ES-I3 (cell line): ENCODE results near the gene IGFBP2.

Experiments used
- H3K36me3 ChIP-seq: 2 replicates; pipeline ENCODE4 v1.6.1; 2013; ENCODE audit warnings: mild to moderate bottlenecking, low read length, control low read depth, moderate library complexity; ENCODE audit not compliant: insufficient read depth
- H3K4me1 ChIP-seq: 2 replicates; pipeline ENCODE4 v1.6.1; 2013; ENCODE audit warnings: mild to moderate bottlenecking, control low read depth, low read length; ENCODE audit not compliant: insufficient read depth
- H3K9ac ChIP-seq: 2 replicates; pipeline ENCODE4 v1.6.1; 2013; ENCODE audit warnings: low read depth, mild to moderate bottlenecking, low read length, moderate library complexity
- H3K9me3 ChIP-seq: 2 replicates; pipeline ENCODE4 v1.6.1; 2013; ENCODE audit warnings: mild to moderate bottlenecking, low read length, moderate library complexity; ENCODE audit not compliant: control insufficient read depth, insufficient read depth

Gene IGFBP2

DNA sequence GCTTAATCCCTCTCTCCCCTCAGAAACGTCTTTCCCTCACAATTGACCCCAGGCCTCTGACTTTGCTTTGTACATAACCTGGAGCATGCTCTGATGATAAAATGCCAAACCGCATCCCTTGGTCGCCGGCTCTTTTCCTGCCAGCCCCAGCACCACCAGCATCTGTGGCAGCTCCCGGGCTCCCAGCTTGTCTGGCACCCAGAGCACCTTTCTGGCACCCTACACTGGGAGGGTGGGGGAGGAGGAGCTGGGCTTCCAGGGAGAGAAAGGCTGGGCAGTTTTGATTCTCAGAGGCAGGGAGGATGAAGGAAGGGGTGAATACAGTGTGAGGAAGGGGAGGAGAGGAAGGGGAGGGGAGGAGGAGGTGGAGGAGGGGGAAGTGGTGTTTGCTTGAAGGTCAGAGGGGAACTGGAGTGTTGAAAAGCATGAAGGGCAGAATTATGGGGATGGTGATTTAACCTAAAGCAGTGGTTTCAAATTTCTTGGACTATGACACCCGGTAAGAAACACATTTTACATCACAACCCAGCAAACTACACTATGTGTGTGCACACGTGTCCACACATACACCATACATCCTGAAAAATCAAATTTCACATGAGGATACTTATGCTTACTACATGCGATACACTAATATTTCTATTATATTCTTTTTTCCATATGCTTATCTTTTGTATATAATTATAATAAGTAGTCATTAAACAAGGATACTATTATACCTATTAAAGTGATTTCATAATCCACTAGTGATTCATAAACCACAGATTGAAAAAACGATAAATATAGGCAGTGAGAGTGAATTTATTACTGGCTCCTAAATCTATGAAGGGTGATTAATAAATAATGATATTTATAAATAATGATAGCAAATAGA lies 30.0 kb upstream of the IGFBP2 start:
- Histone ChIP-seq H3K4me1 (peaks cover 8% of the 10 kb centered on the region), H3K9me3 (no peaks in the 10 kb centered on the region), H3K9ac (no peak overlapping the region), H3K36me3 (no peaks in the 10 kb centered on the region)

DNA sequence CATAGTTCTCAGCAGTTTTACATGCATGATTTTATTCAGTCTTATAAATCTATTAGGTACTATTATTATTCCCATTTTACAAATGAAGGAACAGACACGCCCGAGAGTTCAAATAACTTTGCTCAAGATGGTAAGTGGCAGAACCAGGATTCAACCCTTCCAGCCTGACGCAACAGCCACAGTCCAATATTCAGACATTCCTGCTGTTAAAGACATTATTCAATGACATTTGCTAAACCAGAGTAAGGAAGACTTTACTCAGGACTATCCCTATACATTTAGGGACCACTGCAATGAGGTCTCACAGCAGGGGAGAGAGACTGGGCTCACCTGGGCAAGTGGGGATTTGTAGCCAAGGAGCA lies 29.4 kb upstream of the IGFBP2 start:
- H3K9ac ChIP-seq: no peak overlapping the region
- peaks cover 8% of the 10 kb centered on the region for H3K4me1 ChIP-seq
- no peaks in the 10 kb centered on the region for H3K36me3 ChIP-seq
- H3K9me3 ChIP-seq: no peaks in the 10 kb centered on the region

DNA sequence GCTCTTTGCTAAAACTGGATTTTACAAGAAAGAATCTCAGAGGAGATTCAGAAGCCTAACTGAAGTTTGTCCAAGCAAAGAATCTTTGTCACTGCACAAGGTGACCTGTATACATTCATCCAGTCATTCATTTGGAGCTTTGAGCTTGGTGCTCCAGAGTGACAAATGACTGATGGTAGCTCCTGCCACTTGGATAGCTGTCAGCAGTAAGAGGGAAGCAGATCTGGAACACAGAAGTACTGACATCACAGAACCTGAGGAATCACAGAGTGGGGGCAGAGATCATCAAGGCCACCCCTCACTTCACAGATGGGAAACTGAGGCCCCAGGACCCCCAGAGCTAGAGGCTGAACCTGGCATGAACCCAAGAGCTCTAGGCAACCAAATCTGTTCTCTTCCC lies 28.8 kb upstream of the IGFBP2 start:
- H3K4me1 ChIP-seq: peaks cover 8% of the 10 kb centered on the region
- H3K9ac ChIP-seq: no peak overlapping the region
- H3K9me3 ChIP-seq: no peaks in the 10 kb centered on the region
- no peaks in the 10 kb centered on the region for H3K36me3 ChIP-seq

DNA sequence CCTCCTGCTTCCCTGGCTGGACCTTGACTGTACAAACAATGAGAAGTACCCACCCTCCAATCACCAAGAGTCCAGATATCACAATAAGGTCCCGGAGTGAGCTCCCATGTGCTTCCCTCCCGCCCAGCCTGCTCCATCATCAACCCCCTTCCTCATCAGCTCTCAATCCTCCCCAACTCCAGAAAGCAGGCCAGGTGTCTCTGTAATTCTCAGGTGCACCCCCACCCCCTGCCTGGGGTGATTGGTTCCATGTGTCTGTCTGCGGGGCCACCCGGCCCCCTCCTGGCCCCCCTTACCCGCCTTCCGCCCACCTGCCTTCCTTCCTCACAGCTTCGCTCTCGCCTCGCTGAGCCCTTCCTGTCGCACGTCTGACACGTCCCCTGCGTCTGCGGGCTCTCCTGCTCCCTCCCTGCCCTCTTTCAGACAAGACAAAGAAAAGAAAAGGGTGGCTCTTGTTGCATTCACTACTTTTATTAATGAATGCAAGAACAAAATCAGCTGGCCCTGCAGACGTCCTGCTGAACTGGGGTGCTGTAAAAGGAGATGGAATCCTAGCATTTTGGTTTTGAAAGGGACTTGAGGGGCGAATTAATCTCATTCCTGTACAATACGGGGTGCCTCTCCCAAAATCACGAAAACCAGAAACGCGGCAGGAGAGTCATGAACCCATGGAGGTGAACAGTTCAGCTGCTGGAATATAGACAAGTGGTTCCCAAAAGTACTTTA lies 26.5 kb upstream of the IGFBP2 start:
- no peaks in the 10 kb centered on the region for H3K36me3 ChIP-seq
- no peaks in the 10 kb centered on the region for H3K9me3 ChIP-seq
- H3K9ac ChIP-seq: peak overlapping the region; percentile 54
- H3K4me1 ChIP-seq: peaks cover 8% of the 10 kb centered on the region

DNA sequence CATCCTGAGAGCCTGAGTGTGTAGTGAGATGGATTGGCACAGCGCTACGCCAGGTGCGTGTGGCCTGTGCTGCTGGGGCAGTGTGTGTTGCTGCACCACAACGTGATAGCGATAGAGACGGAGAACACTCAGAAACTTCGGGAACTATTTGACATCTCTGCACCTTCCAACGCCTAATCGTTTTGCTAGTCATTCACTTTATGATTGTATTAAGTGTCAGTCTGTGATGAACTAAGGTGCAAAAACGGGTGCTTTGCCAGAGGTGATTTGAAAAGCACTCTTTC lies 26.0 kb upstream of the IGFBP2 start:
- H3K9ac ChIP-seq: no peak overlapping the region
- peaks cover 8% of the 10 kb centered on the region for H3K4me1 ChIP-seq
- H3K9me3 ChIP-seq: no peaks in the 10 kb centered on the region
- no peaks in the 10 kb centered on the region for H3K36me3 ChIP-seq

DNA sequence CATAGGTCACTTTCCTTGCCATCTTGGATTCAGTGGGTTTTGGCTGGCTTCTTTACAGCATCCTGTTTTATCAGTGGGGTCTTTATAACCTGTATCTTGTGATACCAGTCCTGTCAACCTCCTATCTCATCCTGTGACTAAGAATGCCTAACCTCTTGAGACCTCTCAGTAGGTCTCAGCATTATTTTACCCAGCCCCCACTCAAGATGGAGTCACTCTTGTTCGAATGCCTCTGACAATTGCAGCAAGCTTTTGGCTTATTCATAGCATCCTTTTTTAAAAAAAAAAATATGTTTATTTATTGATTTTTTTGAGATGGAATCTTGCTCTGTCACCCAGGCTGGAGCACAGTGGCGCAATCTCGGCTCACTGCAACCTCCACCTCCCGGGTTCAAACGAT lies 24.7 kb upstream of the IGFBP2 start:
- H3K9ac ChIP-seq: no peak overlapping the region
- H3K9me3 ChIP-seq: no peaks in the 10 kb centered on the region
- no peaks in the 10 kb centered on the region for H3K36me3 ChIP-seq
- H3K4me1 ChIP-seq: peaks cover 8% of the 10 kb centered on the region; the same call in 1 of the 2 replicates

DNA sequence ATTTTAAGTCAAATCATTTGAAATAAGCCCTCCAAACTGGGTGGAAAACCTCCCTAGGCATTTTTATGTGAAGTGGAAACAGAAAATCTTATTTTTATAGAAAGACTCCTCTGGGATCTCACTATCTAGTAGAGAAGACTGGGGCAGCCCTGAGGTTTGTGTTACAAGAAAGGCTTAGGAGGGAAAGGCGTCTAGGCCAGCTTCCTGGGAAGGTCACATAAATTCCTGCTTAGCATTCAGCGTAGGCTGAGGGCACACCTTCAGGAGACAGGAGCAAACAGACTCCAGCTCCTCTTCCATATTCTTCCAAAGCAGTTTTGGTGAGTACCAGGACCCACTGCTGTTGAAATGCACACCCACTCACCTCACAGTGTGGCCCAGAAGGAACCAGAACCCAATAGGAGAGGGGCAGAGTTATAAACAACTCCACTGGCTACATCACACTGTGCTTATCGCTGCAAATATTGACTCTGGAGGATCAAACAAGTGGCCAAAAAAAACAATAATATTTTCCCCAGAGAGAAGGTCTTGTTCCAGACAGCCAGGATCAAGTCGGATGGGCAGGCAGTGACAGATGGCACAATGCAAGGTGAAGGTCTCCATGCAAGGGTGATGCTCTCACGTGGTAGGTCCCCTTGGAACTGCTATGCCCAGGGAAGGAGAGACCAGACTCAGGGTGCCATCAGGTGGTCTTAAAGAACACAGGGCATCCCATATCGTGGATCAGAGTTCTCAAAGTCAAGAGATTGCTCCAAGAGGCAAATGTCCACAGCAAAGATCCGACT lies 17.7 kb upstream of the IGFBP2 start:
- H3K9ac ChIP-seq: no peak overlapping the region
- H3K9me3 ChIP-seq: no peaks in the 10 kb centered on the region
- peaks cover 18% of the 10 kb centered on the region for H3K4me1 ChIP-seq
- H3K36me3 ChIP-seq: no peaks in the 10 kb centered on the region

DNA sequence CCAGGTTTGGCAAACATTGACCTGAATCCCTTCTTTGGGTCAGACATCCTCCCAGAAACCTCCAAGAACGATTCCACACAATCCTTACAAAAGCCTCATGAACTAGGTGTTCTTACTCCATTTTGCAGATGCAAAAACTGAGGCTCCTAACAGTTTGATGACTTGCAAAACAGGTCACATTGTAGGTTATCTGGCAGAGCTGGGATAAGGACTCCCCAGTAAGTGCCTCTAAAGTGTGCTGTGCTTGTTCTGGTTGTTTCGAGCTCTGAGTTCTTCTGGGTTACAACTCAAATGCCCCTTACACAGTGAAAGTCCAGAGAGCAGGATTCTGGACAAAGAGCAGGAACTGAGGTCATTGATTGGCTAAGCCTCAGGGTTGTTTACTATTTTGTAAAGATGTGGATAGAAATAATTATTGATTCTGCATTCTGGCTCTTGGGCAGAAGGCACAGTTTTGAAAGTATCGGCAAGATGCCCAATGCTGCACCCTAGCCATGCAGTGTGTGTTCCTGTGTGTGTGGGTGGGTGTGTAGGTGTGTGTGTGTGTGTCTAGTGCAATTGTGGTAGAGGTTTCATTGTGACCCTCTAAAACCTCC lies 17.0 kb upstream of the IGFBP2 start:
- H3K36me3 ChIP-seq: no peaks in the 10 kb centered on the region
- H3K4me1 ChIP-seq: peaks cover 18% of the 10 kb centered on the region
- H3K9ac ChIP-seq: no peak overlapping the region
- no peaks in the 10 kb centered on the region for H3K9me3 ChIP-seq

DNA sequence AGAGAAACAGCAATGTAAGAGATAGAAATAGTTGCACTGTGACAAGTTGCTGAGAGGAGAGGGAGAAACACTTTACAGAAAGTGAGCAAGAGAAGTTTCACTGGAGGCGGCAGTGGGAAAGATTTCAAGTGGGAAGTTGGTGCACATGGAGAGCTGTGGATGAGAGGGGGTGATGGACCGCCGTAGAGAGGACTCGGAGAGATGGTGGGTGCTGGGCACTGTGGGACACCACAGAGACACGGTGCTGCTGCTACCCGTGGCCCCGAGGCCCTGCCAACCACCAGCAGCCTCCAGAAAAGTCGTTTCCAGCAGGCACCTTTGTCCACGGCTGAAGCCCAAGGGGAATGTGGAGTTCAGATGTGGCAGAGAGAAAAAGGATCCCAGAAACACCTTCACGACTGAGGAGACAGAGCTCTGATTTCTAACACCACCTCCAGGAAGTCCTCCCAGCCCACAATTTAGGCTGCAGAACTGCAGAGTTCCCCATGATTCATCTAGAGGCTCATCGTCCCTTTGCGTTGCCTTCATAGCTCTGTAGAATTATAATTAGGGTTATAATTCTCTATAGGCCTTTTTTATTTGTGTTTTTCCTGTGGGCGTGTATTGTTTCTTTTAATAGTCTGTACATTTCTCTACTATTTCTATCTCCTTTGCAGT lies 15.9 kb upstream of the IGFBP2 start:
- Histone ChIP-seq H3K9me3 (no peaks in the 10 kb centered on the region), H3K36me3 (no peaks in the 10 kb centered on the region), H3K4me1 (peaks cover 18% of the 10 kb centered on the region), H3K9ac (no peak overlapping the region)

DNA sequence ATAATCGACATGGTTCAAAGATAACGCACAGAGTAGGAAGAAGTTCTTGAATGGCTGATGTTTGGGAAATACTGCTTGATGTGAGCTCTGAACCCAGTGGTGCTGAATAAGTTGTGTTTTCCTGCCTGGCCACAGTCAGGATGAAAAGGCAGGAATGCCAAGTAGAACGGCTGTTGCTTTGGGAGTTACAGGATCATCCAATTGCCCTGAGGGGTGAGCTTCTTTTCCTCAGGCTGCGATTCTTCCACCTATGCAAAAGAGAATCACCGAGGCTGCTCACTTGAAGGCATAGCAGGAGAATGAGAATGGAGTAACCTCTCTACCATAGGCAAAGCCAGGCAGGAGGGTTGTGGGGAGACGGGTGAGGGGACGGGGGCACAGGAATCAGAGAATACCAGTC lies 14.4 kb upstream of the IGFBP2 start:
- Histone ChIP-seq H3K36me3 (no peaks in the 10 kb centered on the region), H3K4me1 (peaks cover 18% of the 10 kb centered on the region), H3K9me3 (no peaks in the 10 kb centered on the region), H3K9ac (no peak overlapping the region; the same call in 1 of the 2 replicates)

DNA sequence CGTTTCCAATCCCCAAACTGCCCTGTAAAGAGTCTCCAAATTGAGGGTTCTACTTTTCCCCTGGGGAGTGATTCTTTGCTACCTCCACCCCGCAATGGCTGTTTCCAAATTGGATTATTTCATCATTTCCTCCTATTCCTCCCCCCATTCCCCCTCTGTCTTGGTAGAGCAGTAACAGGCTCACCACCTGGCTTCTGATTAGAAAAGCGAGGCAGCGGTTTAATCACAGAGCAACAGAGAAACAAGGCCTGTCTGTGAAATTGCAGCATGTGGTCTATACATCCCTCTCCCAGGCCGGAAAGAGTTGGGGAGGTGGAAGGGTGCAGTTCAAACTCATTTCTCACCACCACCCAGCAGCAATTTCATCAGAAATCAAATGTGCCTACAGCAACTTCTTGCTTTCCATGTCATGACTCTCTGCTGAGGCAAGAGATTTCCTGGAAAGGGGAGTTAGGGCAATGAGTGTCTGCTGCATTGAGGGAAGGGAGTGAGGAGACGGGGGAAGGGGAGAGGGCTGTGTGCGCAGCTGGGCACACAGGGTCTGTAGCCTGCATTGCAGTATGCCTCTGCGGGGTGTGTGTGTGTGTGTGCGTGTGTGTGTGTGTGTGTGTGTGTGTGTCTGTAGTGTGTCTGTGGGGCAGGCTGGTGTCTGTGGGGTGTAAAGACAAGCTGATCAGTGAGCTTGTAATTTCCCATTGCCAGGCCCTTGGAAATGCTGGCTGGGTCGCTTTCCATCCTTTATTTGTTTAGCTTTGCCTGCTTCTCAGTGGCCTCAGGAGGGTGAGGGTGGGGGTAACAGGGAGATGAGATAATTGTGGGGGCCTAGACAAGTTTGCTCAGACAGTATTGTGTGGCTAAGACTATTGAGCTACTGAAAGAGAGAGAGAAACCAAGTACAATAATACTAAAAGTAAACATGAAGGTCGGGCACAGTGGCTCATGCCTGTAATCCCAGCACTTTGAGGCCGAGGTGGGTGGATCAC lies 13.5 kb upstream of the IGFBP2 start:
- Histone ChIP-seq H3K4me1 (peaks cover 18% of the 10 kb centered on the region), H3K9ac (peak overlapping the region; percentile 18), H3K9me3 (no peaks in the 10 kb centered on the region), H3K36me3 (no peaks in the 10 kb centered on the region)

DNA sequence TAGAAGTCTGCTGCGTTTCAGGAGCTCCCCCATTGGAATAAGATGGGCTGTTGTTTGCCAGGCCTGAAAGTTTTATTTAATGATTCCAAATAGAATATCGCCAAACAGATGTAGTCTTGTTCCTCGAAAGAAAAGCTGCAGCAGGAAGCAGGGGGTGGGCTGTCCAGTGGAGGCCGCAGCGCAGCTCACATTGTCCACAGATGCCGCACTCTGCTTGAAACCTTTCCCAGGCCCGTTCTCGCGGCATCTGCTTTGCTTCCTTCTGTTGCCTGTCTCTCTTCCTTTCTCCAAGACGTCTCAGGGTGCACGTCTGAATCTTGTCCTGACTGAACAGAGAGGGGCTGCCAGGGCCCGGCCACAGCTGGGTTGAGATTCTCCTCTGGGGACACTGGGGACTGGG lies 12.4 kb upstream of the IGFBP2 start:
- Histone ChIP-seq H3K4me1 (peaks cover 18% of the 10 kb centered on the region), H3K9me3 (no peaks in the 10 kb centered on the region), H3K9ac (no peak overlapping the region), H3K36me3 (no peaks in the 10 kb centered on the region)

DNA sequence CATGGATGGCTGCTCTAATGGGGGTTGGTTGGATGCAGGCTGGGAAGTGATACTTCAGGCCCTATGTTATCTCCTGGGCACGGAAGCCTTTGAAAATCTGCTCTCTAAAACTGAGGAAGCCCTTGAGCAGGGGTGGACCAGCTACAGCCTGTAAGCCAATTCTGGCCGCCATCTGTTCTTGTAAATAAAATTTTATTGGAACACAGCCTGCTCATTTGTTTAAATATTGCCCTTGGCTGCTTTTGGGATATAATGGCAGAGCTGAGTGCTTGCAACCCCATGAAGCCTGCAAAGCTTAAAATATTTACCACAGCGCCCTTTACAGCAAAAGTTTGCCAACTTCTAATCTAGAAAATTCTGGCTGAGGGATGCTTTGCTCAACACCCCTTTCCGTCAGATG lies 11.9 kb upstream of the IGFBP2 start:
- H3K4me1 ChIP-seq: peaks cover 18% of the 10 kb centered on the region
- no peak overlapping the region for H3K9ac ChIP-seq
- no peaks in the 10 kb centered on the region for H3K9me3 ChIP-seq
- no peaks in the 10 kb centered on the region for H3K36me3 ChIP-seq
